GDM1 (cell line): ENCODE measurements around the gene AMMECR1.
A peak's percentile ranks its signal among the peaks of the same experiment; 100 is the strongest.
"Not testable (repeated sequence)": the region's sequence is repeated elsewhere in the genome, so short reads cannot be mapped to it uniquely, and the experiment has no call there.

ENCODE experiments used
- DNase-seq: peaks from one replicate; lab custom pipeline; 2025; lab: John Stamatoyannopoulos, UW

Gene AMMECR1

DNA sequence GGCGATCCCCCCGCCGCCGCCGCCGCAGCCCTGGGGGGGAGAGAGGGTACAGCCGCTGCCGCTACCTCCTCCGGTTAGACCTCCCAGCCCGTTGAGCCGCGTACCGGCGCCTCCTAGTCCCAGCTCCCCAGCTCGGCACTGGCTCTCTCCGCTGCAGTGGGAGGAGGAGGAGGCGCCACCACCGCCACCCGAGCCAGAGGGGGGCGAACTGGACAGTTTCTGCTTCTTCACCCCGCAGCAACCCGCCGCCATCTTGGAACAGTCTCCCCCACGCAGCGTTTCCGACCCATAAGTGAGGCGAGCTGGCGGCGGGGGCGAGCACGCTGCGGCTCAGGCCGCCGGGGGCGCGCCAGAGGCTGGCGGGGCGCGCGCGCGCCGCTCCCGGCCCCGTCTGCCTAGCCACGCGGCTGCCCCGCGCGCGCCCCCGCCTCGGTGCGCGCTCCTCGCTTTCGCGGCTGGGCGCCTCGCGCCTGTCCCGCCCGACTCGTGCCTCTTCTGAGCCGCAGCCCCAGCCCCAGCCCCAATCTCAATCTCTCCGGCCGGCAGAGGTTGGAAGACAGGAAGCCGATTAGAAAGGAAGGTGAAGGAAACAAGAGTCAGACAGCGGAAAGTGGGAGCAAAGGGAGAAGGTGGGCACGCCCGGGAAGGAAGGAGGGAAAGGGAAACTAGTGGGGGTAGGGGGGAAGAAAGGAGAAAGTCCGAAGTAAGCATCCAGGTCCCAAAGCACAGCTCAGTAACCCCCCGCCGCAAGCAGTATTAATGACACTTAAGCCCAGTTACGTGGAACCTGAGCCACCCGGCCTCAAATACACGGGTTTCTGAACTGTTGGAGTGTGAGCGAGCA is at the start of gene AMMECR1:
TSS of gene AMMECR1 (minus strand) at position 266 of the 844 bp plus-strand sequence. CDS start at position 252, 14 bp downstream.
- peak; percentile 76 for DNase-seq

- no peak for DNase-seq
These were observed 45.4 kb upstream of the AMMECR1 start for GRCh38 chrX:110363244-110363643.

DNA sequence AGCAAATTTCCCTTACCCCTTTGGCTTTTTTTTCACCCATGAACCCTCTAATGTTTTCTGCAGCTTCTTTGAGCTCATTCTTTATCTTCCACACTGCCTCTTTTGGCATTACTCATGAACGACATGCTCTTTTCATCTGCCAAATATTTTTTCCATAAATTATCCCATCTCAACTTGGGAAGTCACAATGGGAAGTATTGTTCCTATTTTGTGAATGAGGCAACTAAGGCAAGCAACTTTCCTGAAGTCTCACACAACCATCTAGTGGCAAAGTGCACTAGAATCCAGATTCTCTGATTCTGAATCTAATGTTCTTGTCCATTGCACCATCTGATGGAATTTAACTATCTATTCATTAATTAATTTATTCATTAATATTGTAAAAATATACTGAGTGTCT is 41.4 kb upstream of the AMMECR1 start:
- DNase-seq: no peak

GRCh38 chrX:110358548-110358947 is 40.7 kb upstream of the AMMECR1 start, which contains the start of gene RTL9:
RTL9 (plus strand) TSS chrX:110358848; CDS start chrX:110450618, 91,770 bp downstream.
- DNase-seq: no peak

GRCh38 chrX:110346681-110347080 is 28.8 kb upstream of the AMMECR1 start:
- no peak for DNase-seq

GRCh38 chrX:110341189-110342035 is 23.5 kb upstream of the AMMECR1 start:
- DNase-seq: no peak

DNA sequence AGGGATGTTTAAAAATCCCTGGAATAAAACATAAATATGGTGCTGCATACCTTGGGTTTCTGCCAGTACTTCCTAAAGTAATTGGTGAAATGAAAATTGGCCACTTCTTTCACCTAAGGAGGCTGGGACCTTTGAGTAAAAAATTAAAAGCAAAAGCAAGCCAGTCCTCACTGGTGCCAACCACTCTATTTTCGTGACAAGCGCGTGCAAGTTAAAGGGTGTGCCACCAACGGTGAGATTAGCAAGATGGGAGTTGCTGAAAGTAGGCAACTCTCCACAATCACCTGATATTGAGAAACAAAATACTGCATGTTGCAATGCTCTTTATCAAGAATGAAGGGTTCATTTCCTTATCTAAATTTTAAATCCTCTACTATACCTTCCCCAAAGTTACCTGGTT is 21.1 kb upstream of the AMMECR1 start:
- no peak for DNase-seq

DNA sequence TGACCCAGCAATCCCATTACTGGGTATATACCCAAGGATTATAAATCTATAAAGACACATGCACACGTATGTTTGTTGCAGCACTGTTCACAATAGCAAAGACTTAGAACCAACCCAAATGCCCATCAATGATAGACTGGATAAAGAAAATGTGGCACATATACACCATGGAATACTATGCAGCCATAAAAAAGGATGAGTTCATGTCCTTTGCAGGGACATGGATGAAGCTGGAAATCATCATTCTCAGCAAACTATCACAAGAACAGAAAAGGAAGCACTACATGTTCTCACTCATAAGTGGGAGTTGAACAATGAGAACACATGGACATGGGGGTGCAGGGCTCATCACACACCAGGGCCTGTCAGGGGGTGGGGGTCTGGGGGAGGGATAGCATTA is 15.6 kb upstream of the AMMECR1 start:
- DNase-seq: not testable (repeated sequence)

DNA sequence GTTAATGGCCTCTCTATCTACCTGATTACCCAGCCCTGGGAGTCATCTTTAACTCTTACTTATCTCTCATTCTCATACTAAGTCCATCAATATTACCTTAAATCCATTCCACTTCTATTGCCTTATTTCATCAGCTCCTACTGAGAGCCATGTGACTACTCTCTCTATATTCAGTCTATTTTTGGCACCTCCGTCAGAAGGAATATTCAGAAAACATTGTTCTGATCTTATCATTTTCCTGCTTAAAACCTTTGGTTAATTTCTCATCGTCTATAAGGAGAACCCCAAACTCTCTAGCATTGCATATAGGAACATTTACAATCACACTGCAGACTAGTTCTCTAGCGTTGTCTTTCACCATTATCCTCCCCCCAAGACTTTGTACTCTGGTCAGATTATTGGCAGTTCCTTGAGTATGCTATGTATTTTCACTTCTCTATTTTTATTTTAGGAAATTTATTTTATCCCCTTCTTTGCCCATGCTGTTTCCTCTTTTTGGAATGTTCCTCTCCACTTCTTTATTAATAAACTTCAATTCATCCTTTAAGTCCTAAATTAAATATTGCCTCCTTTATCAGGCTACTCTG is 13.7 kb upstream of the AMMECR1 start:
- no peak for DNase-seq

DNA sequence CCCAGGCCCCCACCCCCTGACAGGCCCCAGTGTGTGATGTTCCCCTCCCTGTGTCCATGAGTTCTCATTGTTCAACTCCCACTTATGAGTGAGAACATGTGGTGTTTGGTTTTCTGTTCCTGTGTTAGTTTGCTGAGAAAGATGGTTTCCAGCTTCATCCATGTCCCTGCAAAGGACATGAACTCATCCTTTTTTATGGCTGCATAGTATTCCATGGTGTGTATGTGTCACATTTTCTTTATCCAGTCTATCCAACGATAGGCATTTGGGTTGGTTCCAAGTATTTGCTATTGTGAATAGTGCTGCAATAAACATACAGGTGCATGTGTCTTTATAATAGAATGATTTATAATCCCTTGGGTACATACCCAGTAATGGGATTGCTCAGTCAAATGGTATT is 10.7 kb upstream of the AMMECR1 start:
- DNase-seq: not testable (repeated sequence)

DNA sequence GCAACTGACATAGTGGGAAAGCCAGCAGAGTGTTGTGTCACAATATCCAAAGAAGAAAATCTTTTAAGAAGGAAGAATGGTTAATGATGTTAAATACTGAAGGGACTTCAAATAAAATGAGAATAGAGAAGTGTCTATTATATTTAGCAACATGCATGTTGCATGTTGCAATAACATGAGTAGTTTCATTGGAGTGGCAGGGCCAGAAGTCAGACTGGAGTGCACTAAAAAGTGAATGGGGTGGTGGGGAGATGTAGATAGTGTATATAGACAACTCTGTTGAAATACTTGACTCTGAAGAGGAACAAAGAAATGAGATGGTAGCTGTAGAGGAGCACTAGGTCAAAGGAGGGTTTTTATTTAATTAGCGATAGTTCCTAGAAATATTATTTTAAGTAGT is 9.5 kb upstream of the AMMECR1 start:
- DNase-seq: no peak

- no peak for DNase-seq
These were observed 8.8 kb upstream of the AMMECR1 start for GRCh38 chrX:110326712-110327111.

DNA sequence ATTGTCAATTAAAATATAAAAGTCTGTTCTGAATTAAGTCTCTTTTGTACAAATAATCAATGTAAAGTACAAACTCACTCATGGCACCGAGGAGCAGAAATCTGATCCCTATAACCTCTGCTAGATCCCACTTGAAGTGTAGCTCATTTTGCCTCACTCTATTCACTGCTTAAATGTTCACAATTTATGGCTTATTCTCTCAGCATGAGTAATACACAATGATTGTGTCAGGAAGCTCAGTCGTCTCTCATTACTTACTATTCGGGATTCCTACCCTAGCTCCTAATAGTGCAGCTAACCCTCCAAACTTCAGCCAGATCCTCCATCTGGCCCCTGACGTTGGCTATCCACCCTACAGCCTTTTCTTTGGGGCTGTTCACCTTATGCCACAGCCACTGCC is 4.7 kb upstream of the AMMECR1 start:
- no peak for DNase-seq

DNA sequence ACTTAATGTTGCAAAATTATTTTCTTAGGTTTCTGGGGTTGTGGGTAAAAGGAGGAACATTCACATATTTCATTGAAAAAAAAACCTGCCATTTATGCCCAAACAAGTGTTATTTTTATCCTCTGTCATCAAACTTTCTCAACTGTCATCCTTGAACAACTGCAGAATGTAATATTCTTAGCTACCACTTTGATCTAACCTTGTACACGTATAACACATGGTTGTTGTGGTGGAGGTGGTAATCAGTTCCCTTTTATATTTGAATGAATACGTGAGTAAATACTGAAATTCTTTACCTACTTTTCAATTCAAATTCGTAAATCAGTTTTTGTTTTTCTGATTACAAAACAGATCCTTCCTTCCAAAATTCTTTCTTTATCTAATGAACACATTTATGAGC is 3.8 kb upstream of the AMMECR1 start:
- DNase-seq: no peak

- no peak for DNase-seq
These were observed 3.2 kb upstream of the AMMECR1 start for GRCh38 chrX:110321081-110321480.

DNA sequence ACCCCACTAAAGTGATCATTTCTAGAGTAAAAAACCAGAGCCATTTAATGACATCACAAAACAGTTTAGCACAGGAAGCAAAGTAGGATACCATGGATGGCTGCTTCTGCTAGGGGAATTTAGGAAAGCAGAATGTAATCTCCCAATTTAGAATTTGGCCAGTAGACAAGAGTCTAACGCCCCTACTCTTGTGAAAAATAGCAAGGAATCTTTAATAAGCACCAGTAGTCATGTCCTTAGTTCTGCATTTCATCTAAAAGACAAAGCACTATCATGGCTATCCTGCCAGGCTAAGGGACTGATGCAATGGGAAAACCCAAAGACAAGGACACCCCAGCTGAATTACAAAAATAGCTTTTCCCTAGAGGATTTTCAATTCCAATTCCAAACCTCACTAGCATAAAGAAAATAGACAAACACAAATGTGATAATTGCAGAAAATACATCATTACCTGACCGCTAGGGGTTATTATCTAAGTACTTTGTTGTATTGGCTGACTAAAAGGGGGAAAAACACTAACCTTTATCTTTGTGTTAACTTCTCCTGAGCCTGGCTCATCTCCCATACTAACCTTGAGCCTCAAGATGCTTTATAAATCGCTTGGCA is 2.6 kb upstream of the AMMECR1 start:
- no peak for DNase-seq

DNA sequence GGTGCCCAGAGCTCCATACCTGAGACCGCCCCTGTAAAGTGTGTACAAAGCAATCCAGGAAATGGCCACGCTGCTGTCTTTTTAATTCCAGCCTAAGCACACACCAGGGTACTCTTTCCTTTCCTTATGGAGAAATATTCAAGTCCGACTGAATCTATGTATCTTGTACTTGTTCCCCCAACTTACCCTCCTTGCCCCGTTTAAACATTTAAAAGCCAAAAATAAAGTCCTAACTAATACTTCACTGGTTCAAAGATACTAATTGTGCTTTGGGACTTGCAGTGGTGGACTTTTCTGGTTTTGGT is 731 bp upstream of the AMMECR1 start:
- no peak for DNase-seq

DNA sequence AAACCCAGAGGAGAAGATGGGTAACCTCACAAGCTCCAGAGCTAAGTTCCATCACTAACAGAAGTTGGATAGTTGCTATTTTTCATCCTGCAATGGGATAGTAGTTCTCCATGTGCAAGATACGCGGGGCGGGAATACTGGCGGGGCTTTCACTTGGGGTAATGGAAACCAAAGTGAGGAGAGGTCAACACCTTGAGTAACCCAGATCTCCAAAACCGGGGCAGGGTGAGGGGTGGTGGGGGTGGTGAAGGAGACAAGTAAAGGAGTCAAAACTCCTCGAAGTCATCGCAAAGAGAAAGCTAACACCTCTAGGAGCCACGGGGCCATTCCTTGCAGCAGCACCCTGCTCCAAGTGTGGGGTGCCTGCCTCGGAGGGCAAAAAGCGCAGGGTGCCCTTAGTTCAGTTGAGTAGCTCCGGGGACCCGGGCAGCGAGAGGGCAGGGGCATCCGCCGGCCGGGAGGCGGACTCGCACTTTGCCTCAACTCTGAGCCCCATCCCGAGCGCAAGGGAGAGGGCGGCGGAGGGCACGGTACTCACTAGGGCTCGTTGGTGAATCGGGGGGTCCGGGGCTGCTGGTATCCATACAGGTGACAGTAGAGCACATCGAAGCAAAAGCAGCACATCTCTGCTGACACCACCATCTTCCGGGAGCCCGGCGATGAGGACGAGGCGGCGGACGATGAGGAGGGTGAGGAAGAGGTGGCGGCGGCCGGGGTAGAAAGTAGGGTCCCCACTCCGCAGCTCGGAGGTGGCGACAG is 645 bp downstream of the AMMECR1 start:
- DNase-seq: no peak

- DNase-seq: no peak
These were observed 1.4 kb downstream of the AMMECR1 start for GRCh38 chrX:110316351-110317060.

DNA sequence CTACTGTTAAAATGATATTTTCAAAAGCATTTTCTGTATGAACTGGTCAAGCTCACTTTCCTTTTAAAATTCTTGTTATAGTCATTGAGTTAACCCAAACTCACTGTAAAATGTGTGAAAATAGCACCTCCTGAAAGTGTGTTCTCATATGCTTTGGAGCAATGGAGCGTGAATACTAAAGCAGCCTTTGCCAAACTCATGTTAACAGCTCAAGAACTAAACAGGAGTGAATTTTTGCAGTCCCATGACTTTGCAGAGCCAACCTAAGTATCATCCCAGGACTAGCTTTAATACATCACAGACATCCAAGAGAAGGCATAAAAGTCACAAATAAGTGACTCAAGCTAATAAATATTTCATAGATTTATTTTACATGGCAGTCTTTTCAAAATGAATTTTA is 2.3 kb downstream of the AMMECR1 start:
- DNase-seq: no peak
